K562 (cell line): ENCODE data around the gene KHDRBS2. TPM values are rescaled to one million over a fixed set of nuclear protein-coding genes. Genes with fewer than 3 reads are reported as not detected.

Source experiments
- ATAC-seq: fragments of 200-7000 bp; cut with Tn5 transposase; 3 replicates; pipeline ENCODE4 v1.9.1; 2020; ENCODE audit warnings: moderate library complexity
- BruUV-seq: library from RNA; stranded (reverse); fragments of 400-500 nt; replicated peaks from 2 replicates; lab custom pipeline; 2021; lab: Mats Ljungman, UMichigan
- CTCF ChIA-PET: fragments of 300-600 bp; formaldehyde crosslinking; extraction: SDS; loops from one replicate; lab custom pipeline; 2021; ENCODE audit warnings: low intra/inter-chr PET ratio; lab: Yijun Ruan, JAX
- POLR2A ChIA-PET: fragments of 300-600, 350-650 bp; sonication (Branson Sonifier 250); formaldehyde crosslinking; extraction: SDS; loops from one replicate; lab custom pipeline; 2021; ENCODE audit warnings: antibody characterized with exemption, inconsistent platforms; lab: Yijun Ruan, JAX
- DNase-seq, 4 experiments: peaks; one replicate each; pipeline versions ENCODE4 v3.0.0 to v3.0.0-alpha.2; 2011 to 2018; ENCODE audit warnings: low spot score in 3 of 4, mixed read lengths in 3 of 4; ENCODE audit errors: extremely low read depth in 1 of 4
- FAIRE-seq: peaks from 2 replicates; lab custom pipeline; 2011; peaks lifted over from hg19 to GRCh38; lab: Jason Lieb, UNC
- H2AFZ ChIP-seq: 2 replicates; pipeline ENCODE4 v1.6.0; 2011; ENCODE audit warnings: low read depth, low read length, control low read depth, inconsistent platforms
- H3K27ac ChIP-seq: fragments of 200-600 bp; 3 replicates; pipeline ENCODE4 v1.8.0; 2011; ENCODE audit warnings: low read depth, mild to moderate bottlenecking, control low read depth, inconsistent platforms, low read length, moderate library complexity, mixed read lengths; ENCODE audit errors: extremely low read depth
- H3K27me3 ChIP-seq, 2 experiments: fragments of 300-600 bp in 1 of 2; 2 replicates in 1 of 2; 3 replicates in 1 of 2; pipeline versions ENCODE4 v1.6.0 to v1.8.0; 2011; ENCODE audit warnings: inconsistent platforms in 2 of 2, low read length in 2 of 2, mild to moderate bottlenecking in 1 of 2, mixed read lengths in 1 of 2, moderate library complexity in 1 of 2; ENCODE audit not compliant: control insufficient read depth in 2 of 2, insufficient read depth in 2 of 2
- H3K36me3 ChIP-seq: fragments of 300-600 bp; 3 replicates; pipeline ENCODE4 v1.8.0; 2011; ENCODE audit warnings: mild to moderate bottlenecking, low read length, inconsistent platforms; ENCODE audit not compliant: control insufficient read depth, insufficient read depth
- H3K4me1 ChIP-seq, 2 experiments: fragments of 200-600 bp in 1 of 2; replicated peaks in 1 of 2; 2 replicates in 1 of 2; 3 replicates in 1 of 2; pipeline versions ENCODE4 v1.5.1 to v1.8.0; 2011; ENCODE audit warnings: inconsistent platforms in 2 of 2, low read length in 2 of 2, mild to moderate bottlenecking in 1 of 2, mixed read lengths in 1 of 2, moderate library complexity in 1 of 2; ENCODE audit not compliant: control insufficient read depth in 2 of 2, insufficient read depth in 2 of 2
- H3K4me2 ChIP-seq: 2 replicates; pipeline ENCODE4 v1.6.1; 2011; ENCODE audit warnings: low read length, control low read depth, inconsistent platforms, mixed read lengths; ENCODE audit not compliant: insufficient read depth
- H3K4me3 ChIP-seq: fragments of 200-600 bp; sonication (generic), shearing (Covaris generic); 2 replicates; pipeline ENCODE4 v1.5.1; 2016; ENCODE audit warnings: control low read depth, inconsistent platforms
- H3K79me2 ChIP-seq: fragments of 200-600 bp; 3 replicates; pipeline ENCODE4 v1.8.0; 2011; ENCODE audit warnings: low read length, inconsistent platforms; ENCODE audit not compliant: control insufficient read depth, insufficient read depth
- H3K9ac ChIP-seq, 2 experiments: 2 replicates each; pipeline versions ENCODE4 v1.6.0 to v1.6.1; 2011; ENCODE audit warnings: low read depth in 2 of 2, low read length in 2 of 2, control low read depth in 1 of 2, inconsistent platforms in 1 of 2, mild to moderate bottlenecking in 1 of 2, mixed read lengths in 1 of 2; ENCODE audit not compliant: insufficient read depth in 1 of 2
- H3K9me1 ChIP-seq: one replicate; pipeline ENCODE4 v1.6.0; 2011; ENCODE audit warnings: inconsistent platforms, mild to moderate bottlenecking, low read length, moderate library complexity; ENCODE audit not compliant: control insufficient read depth, insufficient read depth
- H3K9me3 ChIP-seq: replicated peaks from 2 replicates; pipeline ENCODE4 v1.5.1; 2011; ENCODE audit warnings: low read depth, low read length, inconsistent platforms; ENCODE audit not compliant: control insufficient read depth, insufficient read depth
- H4K20me1 ChIP-seq: replicated peaks from 2 replicates; pipeline ENCODE4 v1.6.1; 2011; ENCODE audit warnings: low read length, inconsistent platforms, mixed read lengths; ENCODE audit not compliant: control insufficient read depth, insufficient read depth
- ARID1B ChIP-seq: fragments of 450-650 bp; IDR thresholded peaks from 2 replicates; pipeline ENCODE4 v1.6.1; 2016; ENCODE audit warnings: antibody characterized with exemption, mild to moderate bottlenecking, inconsistent platforms
- ARID3B ChIP-seq: fragments of 250-450 bp; sonication (Bioruptor Pico); IDR thresholded peaks from 2 replicates; pipeline ENCODE4 v1.4.0; 2020; ENCODE audit warnings: borderline replicate concordance
- BCOR ChIP-seq: fragments of 450-650 bp; IDR thresholded peaks from 2 replicates; pipeline ENCODE4 v1.6.1; 2016
- BRCA1 ChIP-seq, 2 experiments: fragments of 450-650 bp in 1 of 2; sonication (generic) in 1 of 2; formaldehyde crosslinking in 1 of 2; IDR thresholded peaks; 2 replicates each; pipeline versions ENCODE4 v1.5.0 to v1.6.1; 2017 to 2020; ENCODE audit warnings: mild to moderate bottlenecking in 1 of 2, missing genetic modification reagents in 1 of 2
- FOXP1 ChIP-seq: sonication (generic); formaldehyde crosslinking; IDR thresholded peaks from 2 replicates; pipeline ENCODE4 v1.8.0; 2022; ENCODE audit warnings: mild to moderate bottlenecking, missing genetic modification reagents
- MAFG ChIP-seq: fragments of 450-650 bp; conservative IDR thresholded peaks from 2 replicates; pipeline ENCODE4 v1.6.1; 2016; ENCODE audit warnings: missing genetic modification characterization, missing compliant biosample characterization
- MECOM ChIP-seq: fragments of 250-450 bp; sonication (Bioruptor Pico); IDR thresholded peaks from 2 replicates; pipeline ENCODE4 v1.8.0; 2022; ENCODE audit warnings: inconsistent platforms
- NCOA6 ChIP-seq: fragments of 450-650 bp; IDR thresholded peaks from 2 replicates; pipeline ENCODE4 v1.6.1; 2017; ENCODE audit warnings: mild to moderate bottlenecking
- NFIC ChIP-seq: fragments of 450-650 bp; IDR thresholded peaks from 2 replicates; pipeline ENCODE4 v1.6.1; 2017; ENCODE audit warnings: mild to moderate bottlenecking, inconsistent platforms
- ZFP30 ChIP-seq: fragments of 250-450 bp; sonication (Bioruptor Pico); IDR thresholded peaks from 2 replicates; pipeline ENCODE4 v1.8.0; 2022; ENCODE audit warnings: moderate library complexity, mild to moderate bottlenecking, inconsistent platforms, borderline replicate concordance
- ZNF175 ChIP-seq: fragments of 200-800 bp; sonication (Bioruptor generic); IDR thresholded peaks from 2 replicates; pipeline ENCODE4 v1.6.1; 2016; ENCODE audit warnings: low read depth, mild to moderate bottlenecking, missing genetic modification characterization, missing compliant biosample characterization
- ZNF318 ChIP-seq, 2 experiments: fragments of 450-650 bp; IDR thresholded peaks; 2 replicates each; pipeline ENCODE4 v1.6.1; 2016; ENCODE audit warnings: mild to moderate bottlenecking in 2 of 2, borderline replicate concordance in 1 of 2, low read depth in 1 of 2, moderate library complexity in 1 of 2
- WGBS: fragments of 100-300 bp; shearing (Covaris generic); methylation state at CpG from one replicate; pipeline ENCODE4 v1.1.6; 2016; ENCODE audit warnings: low coverage, mixed read lengths; ENCODE audit not compliant: insufficient coverage; ENCODE audit errors: missing lambda C conversion rate; 5-methylcytosine and 5-hydroxymethylcytosine counted together
- in situ Hi-C: fragments of 300-500 bp; cut with MboI; formaldehyde crosslinking; loops from 4 replicates; pipeline ENCODE4 v1.15.0; 2018; ENCODE audit warnings: inconsistent platforms, mixed read lengths
- intact Hi-C: fragments of 100-400 bp; cut with micrococcal nuclease; formaldehyde crosslinking; loops from 2 replicates; pipeline ENCODE4 v1.14.2; 2022
- polyA plus RNA-seq, 8 experiments: library from polyadenylated mRNA; depleted of rRNA in 4 of 8; stranded (reverse) in 5 of 8; unstranded in 3 of 8; fragments of >200 nt; fragmentation: Nextera tagmentation in 2 of 8; fragmentation: Illumina TruSeq in 1 of 8; extraction: Ambion mirVana in 2 of 8; extraction: Trizol in 1 of 8; gene quantifications; 2 replicates each; pipeline versions ENCODE4 v1.2.1 to v1.2.3, GENCODE V29; 2011 to 2014; ENCODE audit warnings: inconsistent platforms in 1 of 8, missing spikeins in 1 of 8
- total RNA-seq, 7 experiments: library from RNA; depleted of rRNA in 6 of 7; stranded (reverse); fragments of >200 nt in 6 of 7; fragmentation: Illumina TruSeq in 2 of 7; extraction: Trizol in 2 of 7; gene quantifications; 2 replicates each; pipeline versions ENCODE4 v1.2.1 to v1.2.3, GENCODE V29; 2011 to 2021; ENCODE audit warnings: low replicate concordance in 1 of 7

The KHDRBS2 gene
- total and polyA plus RNA-seq, 9 of the 15 experiments (the other 6 are each of a cell fraction or from before 2014, with no cell fraction given) = not detected

GRCh38 chr6:61901748-61902147 lies 384.3 kb downstream of the KHDRBS2 start (continued):
- no peak for TF ChIP-seq NFIC

- H3K4me3 ChIP-seq = no peak overlapping the region
- H3K4me1 ChIP-seq = no peaks in the 10 kb centered on the region
- no peaks in the 10 kb centered on the region for H3K9me1 ChIP-seq
- H3K4me2 ChIP-seq = no peak overlapping the region
- no peaks in the 10 kb centered on the region for H3K9me3 ChIP-seq
- CTCF ChIA-PET = no interaction called here
- in situ Hi-C loops = no loop called here
- H3K36me3 ChIP-seq = no peaks in the 10 kb centered on the region
- WGBS = 5% methylated on average over 7 of the region's 9 CpGs
- no peaks in the 10 kb centered on the region for H3K79me2 ChIP-seq
- POLR2A ChIA-PET = no interaction called here
- no peak overlapping the region for H3K27ac ChIP-seq
- no peak overlapping the region for H3K9ac ChIP-seq
- H4K20me1 ChIP-seq = no peaks in the 10 kb centered on the region
- DNase-seq (no peak), FAIRE-seq (no peak), ATAC-seq (no peak)
- intact Hi-C loops = no loop called here
- BruUV-seq = no TSS peak
- H3K27me3 ChIP-seq = no peaks in the 10 kb centered on the region
- no peak overlapping the region for H2AFZ ChIP-seq
- TF ChIP-seq ARID1B = no peak
- no peak for TF ChIP-seq ZFP30
- TF ChIP-seq MECOM (CRISPR knock-in tag) = no peak
- TF ChIP-seq ZNF175 = no peak
- no peak for TF ChIP-seq BRCA1 (IDR thresholded peaks at IDR 0.05)
- TF ChIP-seq BRCA1 (CRISPR knock-in tag; IDR thresholded peaks at IDR 0.05) = no peak
- no peak for TF ChIP-seq MAFG
- TF ChIP-seq BCOR = no peak
- TF ChIP-seq ARID3B = no peak
- no peak for TF ChIP-seq ZNF318 (IDR thresholded peaks at IDR 0.05; ENCODE audit: borderline replicate concordance in 1 of 2, low read depth in 1 of 2)
- no peak for TF ChIP-seq NCOA6
- no peak for TF ChIP-seq FOXP1 (CRISPR knock-in tag)
Observed at GRCh38 chr6:61894536-61894935, 391.5 kb downstream of the KHDRBS2 start.
